Mesenchymal stem cell (in vitro differentiated cells and primary cell): ENCODE data around the gene IL17D.
"Not testable (repeated sequence)": the region's sequence is repeated elsewhere in the genome, so short reads cannot be mapped to it uniquely, and the experiment has no call there.

ENCODE experiments used
- DNase-seq: peaks from one replicate; pipeline ENCODE4 v3.0.0-alpha.2; 2013
- H2AFZ ChIP-seq: one replicate; pipeline ENCODE4 v1.6.1; 2013; ENCODE audit warnings: low read depth, mild to moderate bottlenecking, control low read depth, inconsistent platforms, low read length, moderate library complexity
- H2AK5ac ChIP-seq: 2 replicates; pipeline ENCODE4 v1.6.1; 2013; ENCODE audit warnings: low read length, moderate library complexity, mild to moderate bottlenecking, inconsistent platforms; ENCODE audit not compliant: severe bottlenecking
- H2BK120ac ChIP-seq: one replicate; pipeline ENCODE4 v1.6.1; 2013; ENCODE audit warnings: low read depth, mild to moderate bottlenecking, inconsistent platforms, low read length, moderate library complexity
- H2BK12ac ChIP-seq, 2 experiments: one replicate each; pipeline ENCODE4 v1.6.1; 2013; ENCODE audit warnings: inconsistent platforms in 2 of 2, low read length in 2 of 2, mild to moderate bottlenecking in 2 of 2, moderate library complexity in 2 of 2, control low read depth in 1 of 2
- H2BK15ac ChIP-seq: one replicate; pipeline ENCODE4 v1.6.1; 2013; ENCODE audit warnings: mild to moderate bottlenecking, low read depth, inconsistent platforms; ENCODE audit not compliant: poor library complexity, severe bottlenecking
- H2BK5ac ChIP-seq: 2 replicates; pipeline ENCODE4 v1.6.1; 2013; ENCODE audit warnings: low read depth, mild to moderate bottlenecking, low read length, control low read depth, inconsistent platforms; ENCODE audit not compliant: poor library complexity, severe bottlenecking
- H3K14ac ChIP-seq, 2 experiments: one replicate each; pipeline ENCODE4 v1.6.1; 2013; ENCODE audit warnings: inconsistent platforms in 2 of 2, low read length in 2 of 2, control low read depth in 1 of 2, mild to moderate bottlenecking in 1 of 2, moderate library complexity in 1 of 2
- H3K18ac ChIP-seq, 2 experiments: one replicate each; pipeline ENCODE4 v1.6.1; 2013; ENCODE audit warnings: inconsistent platforms in 2 of 2, low read length in 2 of 2, control low read depth in 1 of 2, low read depth in 1 of 2, mild to moderate bottlenecking in 1 of 2
- H3K23ac ChIP-seq, 2 experiments: one replicate each; pipeline ENCODE4 v1.6.1; 2013; ENCODE audit warnings: inconsistent platforms in 2 of 2, low read length in 2 of 2, mild to moderate bottlenecking in 2 of 2, moderate library complexity in 2 of 2, control low read depth in 1 of 2
- H3K27ac ChIP-seq: 2 replicates; pipeline ENCODE4 v1.5.1; 2013; ENCODE audit warnings: mild to moderate bottlenecking, moderate library complexity, low read length, control low read depth, inconsistent platforms; ENCODE audit not compliant: poor library complexity, severe bottlenecking
- H3K27me3 ChIP-seq, 2 experiments: 2 replicates each; pipeline versions ENCODE4 v1.6.1 to v1.7.0; 2013; ENCODE audit warnings: low read length in 2 of 2, mild to moderate bottlenecking in 2 of 2, moderate library complexity in 2 of 2, control low read depth in 1 of 2, inconsistent platforms in 1 of 2; ENCODE audit not compliant: control insufficient read depth in 1 of 2, insufficient read depth in 1 of 2
- H3K36me3 ChIP-seq, 2 experiments: 2 replicates each; pipeline versions ENCODE4 v1.6.1 to v1.7.0; 2013; ENCODE audit warnings: low read length in 2 of 2, control low read depth in 1 of 2, inconsistent platforms in 1 of 2, low read depth in 1 of 2, mild to moderate bottlenecking in 1 of 2; ENCODE audit not compliant: insufficient read depth in 2 of 2, control insufficient read depth in 1 of 2
- H3K4ac ChIP-seq, 2 experiments: one replicate each; pipeline ENCODE4 v1.6.1; 2013; ENCODE audit warnings: inconsistent platforms in 2 of 2, low read length in 2 of 2, mild to moderate bottlenecking in 2 of 2, moderate library complexity in 2 of 2, control low read depth in 1 of 2, low read depth in 1 of 2
- H3K4me1 ChIP-seq: 2 replicates; pipeline ENCODE4 v1.6.1; 2013; ENCODE audit warnings: low read depth, low read length, control low read depth; ENCODE audit not compliant: control insufficient read depth, insufficient read depth
- H3K4me2 ChIP-seq: 2 replicates; pipeline ENCODE4 v1.6.1; 2013; ENCODE audit warnings: low read length, mild to moderate bottlenecking, inconsistent platforms; ENCODE audit not compliant: poor library complexity, severe bottlenecking
- H3K4me3 ChIP-seq, 2 experiments: 2 replicates each; pipeline versions ENCODE4 v1.5.1 to v1.7.0; 2013; ENCODE audit warnings: low read length in 2 of 2, mild to moderate bottlenecking in 2 of 2, control low read depth in 1 of 2, low read depth in 1 of 2; ENCODE audit not compliant: insufficient read depth in 1 of 2
- H3K79me1 ChIP-seq: replicated peaks from 2 replicates; pipeline ENCODE4 v1.6.1; 2013; ENCODE audit warnings: mild to moderate bottlenecking, control low read depth, low read length, inconsistent platforms; ENCODE audit not compliant: poor library complexity, severe bottlenecking
- H3K9ac ChIP-seq: 2 replicates; pipeline ENCODE4 v1.7.0; 2013; ENCODE audit warnings: mild to moderate bottlenecking, low read length, moderate library complexity
- H3K9me3 ChIP-seq: 2 replicates; pipeline ENCODE4 v1.7.0; 2013; ENCODE audit warnings: mild to moderate bottlenecking, low read length; ENCODE audit not compliant: control insufficient read depth
- H4K8ac ChIP-seq: one replicate; pipeline ENCODE4 v1.6.1; 2013; ENCODE audit warnings: inconsistent platforms, mild to moderate bottlenecking, low read length, moderate library complexity
- H4K91ac ChIP-seq: one replicate; pipeline ENCODE4 v1.6.1; 2013; ENCODE audit warnings: mild to moderate bottlenecking, low read length, inconsistent platforms
- WGBS: methylation state at CpG from one replicate; pipeline ENCODE4 v1.1.7; 2013; ENCODE audit warnings: mixed read lengths; 5-methylcytosine and 5-hydroxymethylcytosine counted together

Gene IL17D

GRCh38 chr13:20743830-20744404 lies 40.4 kb downstream of the IL17D start:
- H2AK5ac ChIP-seq, H4K8ac ChIP-seq, H3K27ac ChIP-seq, H2BK120ac ChIP-seq, H3K4me2 ChIP-seq, H3K9me3 ChIP-seq, H3K4me3 ChIP-seq, H3K9ac ChIP-seq, H2BK5ac ChIP-seq, H3K27me3 ChIP-seq, H2AFZ ChIP-seq, H3K23ac ChIP-seq, H2BK15ac ChIP-seq, H3K79me1 ChIP-seq, H3K36me3 ChIP-seq, H3K4me1 ChIP-seq, H3K18ac ChIP-seq, H3K14ac ChIP-seq, H2BK12ac ChIP-seq, DNase-seq, H3K4ac ChIP-seq, H4K91ac ChIP-seq: not testable (repeated sequence)
- 88% methylated on average over 2 of the region's 4 CpGs for WGBS

- WGBS = 79% methylated on average over 1 of the region's 1 CpG
Observed at GRCh38 chr13:20749377-20749776, 45.9 kb downstream of the IL17D start.

DNA sequence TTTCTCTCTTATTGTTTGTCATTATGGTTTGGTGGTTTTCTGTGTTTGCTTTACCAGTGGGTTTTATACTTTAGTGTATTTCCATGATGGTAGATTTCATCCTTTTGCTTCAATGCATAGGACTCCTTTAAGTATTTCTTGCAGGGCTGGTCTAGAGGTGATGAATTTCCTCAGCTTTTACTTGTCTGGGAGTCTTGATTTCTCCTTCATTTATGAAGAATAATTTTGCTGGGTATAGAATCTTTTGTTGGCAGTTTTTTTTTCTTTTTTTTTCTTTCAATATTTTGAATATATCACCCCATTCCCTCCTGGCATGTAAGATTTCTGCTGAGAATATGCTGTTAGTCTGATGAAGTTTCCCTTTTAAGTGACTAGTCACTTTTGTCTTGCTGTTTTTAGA lies 50.5 kb downstream of the IL17D start:
- Histone ChIP-seq H4K91ac (no peak overlapping the region), H3K79me1 (no peaks in the 10 kb centered on the region), H3K4me3 (peak overlapping the region in 1 of 2 experiments; percentile 30), H3K9me3 (peaks cover 68% of the 10 kb centered on the region), H3K27me3 (no peaks in the 10 kb centered on the region), H3K27ac (no peak overlapping the region), H3K4ac (no peak overlapping the region), H2BK12ac (no peak overlapping the region), H3K36me3 (peaks cover 10 to 15% of the 10 kb centered on the region in 2 experiments), H3K14ac (no peak overlapping the region), H2BK5ac (no peak overlapping the region), H2BK15ac (no peak overlapping the region), H3K4me2 (no peak overlapping the region), H3K18ac (no peak overlapping the region), H3K9ac (no peak overlapping the region), H3K4me1 (no peaks in the 10 kb centered on the region), H2AFZ (no peak overlapping the region), H2AK5ac (no peak overlapping the region), H3K23ac (no peak overlapping the region), H4K8ac (no peak overlapping the region), H2BK120ac (no peak overlapping the region)
- DNase-seq = no peak

More at GRCh38 chr13:20749377-20749776, 45.9 kb downstream of the IL17D start:
- Histone ChIP-seq H3K79me1 (no peaks in the 10 kb centered on the region), H3K27ac (no peak overlapping the region), H3K9ac (no peak overlapping the region), H4K8ac (no peak overlapping the region), H2BK120ac (no peak overlapping the region), H3K4me1 (no peaks in the 10 kb centered on the region), H3K14ac (no peak overlapping the region), H3K4me3 (peak overlapping the region in 1 of 2 experiments; percentile 43), H4K91ac (no peak overlapping the region), H3K9me3 (peaks cover 47% of the 10 kb centered on the region), H3K27me3 (no peaks in the 10 kb centered on the region), H2AFZ (no peak overlapping the region), H2BK15ac (no peak overlapping the region), H3K23ac (no peak overlapping the region), H2BK5ac (no peak overlapping the region), H3K36me3 (peaks cover 0 to 6% of the 10 kb centered on the region in 2 experiments), H2AK5ac (no peak overlapping the region), H3K18ac (no peak overlapping the region), H2BK12ac (no peak overlapping the region), H3K4ac (no peak overlapping the region), H3K4me2 (no peak overlapping the region)
- DNase-seq = no peak

DNA sequence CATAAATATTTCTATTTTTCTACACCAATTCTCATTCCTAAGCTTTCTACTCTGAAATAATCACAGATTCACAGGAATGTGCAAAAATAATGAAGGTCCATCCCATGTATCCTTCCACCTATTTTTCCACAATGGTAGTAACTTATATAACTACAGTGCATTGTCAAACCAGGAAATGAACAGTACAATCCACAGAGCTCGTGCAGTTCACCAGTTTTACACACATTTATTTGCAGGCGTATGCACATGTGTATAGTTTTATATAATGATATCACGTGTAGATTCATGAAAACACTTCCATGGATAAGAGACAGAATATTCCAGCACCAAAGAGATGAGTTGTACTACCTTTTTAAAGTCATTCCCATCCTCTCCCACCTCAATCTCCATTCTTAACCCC lies 57.4 kb downstream of the IL17D start:
- Histone ChIP-seq H3K9ac (no peak overlapping the region), H3K4me1 (no peaks in the 10 kb centered on the region), H3K18ac (no peak overlapping the region), H3K4me2 (no peak overlapping the region), H3K9me3 (peaks cover 17% of the 10 kb centered on the region), H3K14ac (no peak overlapping the region), H3K27ac (no peak overlapping the region), H2BK15ac (no peak overlapping the region), H2AK5ac (no peak overlapping the region), H3K4ac (no peak overlapping the region), H2BK12ac (no peak overlapping the region), H2BK5ac (no peak overlapping the region), H3K4me3 (no peak overlapping the region), H4K91ac (no peak overlapping the region), H2AFZ (no peak overlapping the region), H2BK120ac (no peak overlapping the region), H3K79me1 (no peaks in the 10 kb centered on the region), H4K8ac (no peak overlapping the region), H3K36me3 (peaks cover 3 to 12% of the 10 kb centered on the region in 2 experiments), H3K23ac (no peak overlapping the region), H3K27me3 (no peaks in the 10 kb centered on the region)
- 100% methylated on average over 1 of the region's 3 CpGs for WGBS
- DNase-seq = no peak
